ENCODE measurements around the gene PPP1R7. TPM values are rescaled to one million over a fixed set of nuclear protein-coding genes. Genes with fewer than 3 reads are reported as not detected.
A peak's percentile ranks its signal among the peaks of the same experiment; 100 is the strongest.

PPP1R7 gene
- total and polyA plus RNA-seq, 2 of the 4 experiments (the other 2 are of a cell fraction), result 60.8 to 70.0 TPM

GRCh38 chr2:241150660-241151530 is 628 bp downstream of the PPP1R7 start:
- peak overlapping the region; percentile 90 for H2AK5ac ChIP-seq (ENCODE audit: low read depth, low read length)
- ChIA-PET POLR2A (ENCODE audit: unreplicated experiment) (interaction anchor here (0.6 kb wide), 1 partner anchor 52 kb away, joined by 5 read pairs; no protein-coding TSS in a partner anchor), CTCF (no interaction called here)
- H2BK15ac ChIP-seq (ENCODE audit: low read depth, low read length), result no peak overlapping the region; the same call in 2 of the 3 replicates
- peaks cover 7% of the 10 kb centered on the region; the same call in 1 of the 2 replicates for H3K4me1 ChIP-seq (ENCODE audit: control insufficient read depth, insufficient read depth, low read length)
- H3K27ac ChIP-seq (ENCODE audit: insufficient read depth, low read length), result peak overlapping the region; percentile 16
- peaks cover 25 to 43% of the 10 kb centered on the region in 2 experiments for H3K79me1 ChIP-seq (ENCODE audit: low read depth in 1 of 2, low read length in 2 of 2)
- H4K8ac ChIP-seq (ENCODE audit: low read depth in 2 of 2, low read length in 2 of 2), result peak overlapping the region; percentile 62 to 83
- peak overlapping the region; percentile 87 for H3K9ac ChIP-seq (ENCODE audit: low read depth, low read length)
- peak overlapping the region; percentile 99 for H3K4me2 ChIP-seq (ENCODE audit: low read depth, low read length)
- no TSS peak for BruUV-seq (replicated peaks)
- H3K27me3 ChIP-seq (ENCODE audit: control insufficient read depth, insufficient read depth, low read length), result no peaks in the 10 kb centered on the region
- H3K23ac ChIP-seq (ENCODE audit: low read depth, low read length), result peak overlapping the region; percentile 91
- 16% methylated on average over 5 of the region's 37 CpGs; no CpG with 5 or more reads in 1 of the 2 experiments for WGBS, 2 experiments (ENCODE audit: extremely low coverage in 2 of 2, insufficient read length in 1 of 2)
- peak overlapping the region; percentile 83 for H3K14ac ChIP-seq (replicated peaks; ENCODE audit: low read depth, low read length)
- peak overlapping the region; percentile 92 for H3K4ac ChIP-seq (ENCODE audit: low read depth, low read length)
- DNase-seq (peak; percentile 51), ATAC-seq (ENCODE audit: low read depth) (peak; percentile 18)
- H4K91ac ChIP-seq (ENCODE audit: insufficient read depth, low read depth, low read length), result peak overlapping the region; percentile 89
- peak overlapping the region; percentile 43 for H2BK5ac ChIP-seq (ENCODE audit: low read depth, low read length, poor library complexity, severe bottlenecking)
- H4K5ac ChIP-seq (ENCODE audit: low read depth, low read length), result peak overlapping the region; percentile 15; the same call in 1 of the 2 replicates
- intact Hi-C loops (cut with micrococcal nuclease) (loop anchor here (2.0 to 5.0 kb wide), 2 partner anchors 239 to 300 kb away; no protein-coding TSS in a partner anchor), dilution Hi-C loops (cut with HindIII; ENCODE audit: low sequenced_read_pairs, unreplicated experiment) (no loop called here), in situ Hi-C loops (cut with MboI; ENCODE audit: low sequenced_read_pairs) (no loop called here)
- H2AK9ac ChIP-seq (replicated peaks; ENCODE audit: low read depth, low read length, poor library complexity), result peak overlapping the region; percentile 98
- 0 out of 2 replicates have a peak overlapping the region, but pooled peaks have one; percentile 30 for H2BK120ac ChIP-seq (ENCODE audit: low read depth, low read length)
- H4K20me1 ChIP-seq (ENCODE audit: insufficient read depth, low read length), result peaks cover 22% of the 10 kb centered on the region
- H3K36me3 ChIP-seq (ENCODE audit: control insufficient read depth, insufficient read depth, low read length), result peaks cover 7% of the 10 kb centered on the region
- H2BK20ac ChIP-seq (ENCODE audit: low read depth, low read length), result no peak overlapping the region
- no peak overlapping the region for H3K18ac ChIP-seq (ENCODE audit: low read depth, low read length)
- no peak for TF ChIP-seq ELK1 (IDR thresholded peaks at IDR 0.05; ENCODE audit: borderline replicate concordance, low read depth, low read length)
- peak; percentile 35; the same call in 1 of the 2 replicates for TF ChIP-seq USF2 (IDR thresholded peaks at IDR 0.05; ENCODE audit: low read depth, low read length)
- no peak for TF ChIP-seq RCOR1 (IDR thresholded peaks at IDR 0.05; ENCODE audit: insufficient replicate concordance, low read length)
- H3K56ac ChIP-seq (ENCODE audit: extremely low read depth, insufficient read depth, low read length), result peak overlapping the region; percentile 42; the same call in 1 of the 2 replicates
- H3K4me3 ChIP-seq (ENCODE audit: insufficient read depth, low read depth, low read length), result peak overlapping the region; percentile 57
- H3K9me3 ChIP-seq (ENCODE audit: control insufficient read depth, insufficient read depth, low read length), result no peaks in the 10 kb centered on the region
- H2AFZ ChIP-seq (replicated peaks; ENCODE audit: low read length, poor library complexity), result peak overlapping the region; percentile 96
- peaks cover 17% of the 10 kb centered on the region for H3K9me1 ChIP-seq (ENCODE audit: insufficient read depth, low read length)

Measured in IMR-90 (cell line).